ENCODE data around the gene ANKRD31. TPM values are rescaled to one million over a fixed set of nuclear protein-coding genes. Genes with fewer than 3 reads are reported as not detected.
"Not testable (repeated sequence)": the region's sequence is repeated elsewhere in the genome, so short reads cannot be mapped to it uniquely, and the experiment has no call there.

The ANKRD31 gene
- polyA plus RNA-seq, 3 donors from 2014 or later = not detected

- Mint-ChIP-seq H3K36me3 (no peaks in the 10 kb centered on the region), H3K27ac (no peak overlapping the region), H3K27me3 (ENCODE audit: low read depth in 3 of 3) (no peaks in the 10 kb centered on the region), H3K9me3 (no peaks in the 10 kb centered on the region), H3K4me1 (no peaks in the 10 kb centered on the region), H3K4me3 (no peak overlapping the region)
- DNase-seq = no peak
Observed at GRCh38 chr5:75200776-75201175, 35.9 kb downstream of the ANKRD31 start.

GRCh38 chr5:75199946-75200345, 36.7 kb downstream of the ANKRD31 start:
- Mint-ChIP-seq H3K4me3 (no peak overlapping the region), H3K27ac (no peak overlapping the region), H3K27me3 (ENCODE audit: low read depth in 3 of 3) (no peaks in the 10 kb centered on the region), H3K4me1 (no peaks in the 10 kb centered on the region), H3K36me3 (no peaks in the 10 kb centered on the region), H3K9me3 (no peaks in the 10 kb centered on the region)
- DNase-seq = no peak

- Mint-ChIP-seq H3K9me3 (no peaks in the 10 kb centered on the region), H3K4me1 (no peaks in the 10 kb centered on the region), H3K36me3 (no peaks in the 10 kb centered on the region), H3K4me3 (no peak overlapping the region), H3K27me3 (ENCODE audit: low read depth in 3 of 3) (no peaks in the 10 kb centered on the region), H3K27ac (no peak overlapping the region)
- no peak for DNase-seq
Observed at GRCh38 chr5:75199071-75199470, 37.6 kb downstream of the ANKRD31 start.

- no peak for DNase-seq
- no peaks in the 10 kb centered on the region for H3K9me3 Mint-ChIP-seq
- no peaks in the 10 kb centered on the region for H3K36me3 Mint-ChIP-seq
- no peaks in the 10 kb centered on the region for H3K4me1 Mint-ChIP-seq
- H3K27me3 Mint-ChIP-seq (ENCODE audit: low read depth in 3 of 3) = no peaks in the 10 kb centered on the region
- no peak overlapping the region for H3K27ac Mint-ChIP-seq
- H3K4me3 Mint-ChIP-seq = no peak overlapping the region
Observed at GRCh38 chr5:75197745-75198144, 38.9 kb downstream of the ANKRD31 start.

- peaks cover 0 to 4% (median 3%) of the 10 kb centered on the region in 3 donors for H3K27me3 Mint-ChIP-seq (ENCODE audit: low read depth in 3 of 3)
- H3K36me3 Mint-ChIP-seq = no peaks in the 10 kb centered on the region
- no peaks in the 10 kb centered on the region for H3K4me1 Mint-ChIP-seq
- DNase-seq = no peak
- H3K27ac Mint-ChIP-seq = no peak overlapping the region
- H3K9me3 Mint-ChIP-seq = no peaks in the 10 kb centered on the region
- no peak overlapping the region for H3K4me3 Mint-ChIP-seq
Observed at GRCh38 chr5:75192804-75193203, 43.9 kb downstream of the ANKRD31 start.

- no peak for DNase-seq
- H3K36me3 Mint-ChIP-seq = no peaks in the 10 kb centered on the region
- H3K9me3 Mint-ChIP-seq = no peaks in the 10 kb centered on the region
- H3K27ac Mint-ChIP-seq = no peak overlapping the region
- H3K27me3 Mint-ChIP-seq (ENCODE audit: low read depth in 3 of 3) = peaks cover 0 to 5% (median 3%) of the 10 kb centered on the region in 3 donors
- H3K4me3 Mint-ChIP-seq = no peak overlapping the region
- H3K4me1 Mint-ChIP-seq = no peaks in the 10 kb centered on the region
Observed at GRCh38 chr5:75192264-75192663, 44.4 kb downstream of the ANKRD31 start.

- Mint-ChIP-seq H3K9me3 (no peaks in the 10 kb centered on the region), H3K4me1 (no peaks in the 10 kb centered on the region), H3K36me3 (no peaks in the 10 kb centered on the region), H3K27me3 (ENCODE audit: low read depth in 3 of 3) (peaks cover 0 to 5% (median 5%) of the 10 kb centered on the region in 3 donors), H3K4me3 (no peak overlapping the region), H3K27ac (no peak overlapping the region)
- DNase-seq = no peak
Observed at GRCh38 chr5:75190227-75190626, 46.5 kb downstream of the ANKRD31 start.

- peaks cover 0 to 5% (median 5%) of the 10 kb centered on the region in 3 donors for H3K27me3 Mint-ChIP-seq (ENCODE audit: low read depth in 3 of 3)
- DNase-seq = no peak
- H3K27ac Mint-ChIP-seq = no peak overlapping the region
- no peaks in the 10 kb centered on the region for H3K4me1 Mint-ChIP-seq
- no peaks in the 10 kb centered on the region for H3K36me3 Mint-ChIP-seq
- H3K9me3 Mint-ChIP-seq = no peaks in the 10 kb centered on the region
- H3K4me3 Mint-ChIP-seq = no peak overlapping the region
Observed at GRCh38 chr5:75189353-75189752, 47.3 kb downstream of the ANKRD31 start.

GRCh38 chr5:75185763-75186162, 50.9 kb downstream of the ANKRD31 start:
- no peaks in the 10 kb centered on the region for H3K36me3 Mint-ChIP-seq
- no peak overlapping the region for H3K4me3 Mint-ChIP-seq
- H3K27me3 Mint-ChIP-seq (ENCODE audit: low read depth in 3 of 3) = peaks cover 0 to 7% (median 5%) of the 10 kb centered on the region in 3 donors
- no peak overlapping the region for H3K27ac Mint-ChIP-seq
- no peaks in the 10 kb centered on the region for H3K4me1 Mint-ChIP-seq
- peaks cover 0 to 5% (median 0%) of the 10 kb centered on the region in 6 donors for H3K9me3 Mint-ChIP-seq
- DNase-seq = no peak

GRCh38 chr5:75176009-75176408, 60.7 kb downstream of the ANKRD31 start:
- not testable (repeated sequence) for H3K4me1 Mint-ChIP-seq, H3K4me3 Mint-ChIP-seq, H3K27ac Mint-ChIP-seq, H3K36me3 Mint-ChIP-seq, DNase-seq
- Mint-ChIP-seq H3K9me3 (peaks cover 0 to 10% (median 4%) of the 10 kb centered on the region in 6 donors), H3K27me3 (ENCODE audit: low read depth in 3 of 3) (peaks cover 0 to 18% (median 0%) of the 10 kb centered on the region in 3 donors)

GRCh38 chr5:75174872-75175271, 61.8 kb downstream of the ANKRD31 start:
- not testable (repeated sequence) for H3K36me3 Mint-ChIP-seq, H3K27ac Mint-ChIP-seq, H3K4me1 Mint-ChIP-seq, DNase-seq, H3K4me3 Mint-ChIP-seq
- H3K27me3 Mint-ChIP-seq (ENCODE audit: low read depth in 3 of 3) = peaks cover 0 to 19% (median 0%) of the 10 kb centered on the region in 3 donors
- peaks cover 0 to 10% (median 4%) of the 10 kb centered on the region in 6 donors for H3K9me3 Mint-ChIP-seq

- Mint-ChIP-seq H3K36me3 (no peaks in the 10 kb centered on the region), H3K4me3 (no peak overlapping the region), H3K9me3 (peaks cover 0 to 8% (median 3%) of the 10 kb centered on the region in 6 donors), H3K4me1 (no peaks in the 10 kb centered on the region), H3K27me3 (ENCODE audit: low read depth in 3 of 3) (peaks cover 0 to 18% (median 2%) of the 10 kb centered on the region in 3 donors), H3K27ac (no peak overlapping the region)
- DNase-seq = no peak
Observed at GRCh38 chr5:75169516-75169915, 67.2 kb downstream of the ANKRD31 start.

GRCh38 chr5:75168026-75168735, 68.5 kb downstream of the ANKRD31 start:
- DNase-seq = no peak
- no peak overlapping the region for H3K27ac Mint-ChIP-seq
- H3K4me1 Mint-ChIP-seq = no peaks in the 10 kb centered on the region
- peaks cover 0 to 7% (median 2%) of the 10 kb centered on the region in 3 donors for H3K27me3 Mint-ChIP-seq (ENCODE audit: low read depth in 3 of 3)
- peaks cover 0 to 3% (median 0%) of the 10 kb centered on the region in 6 donors for H3K9me3 Mint-ChIP-seq
- no peak overlapping the region for H3K4me3 Mint-ChIP-seq
- H3K36me3 Mint-ChIP-seq = no peaks in the 10 kb centered on the region

- no peaks in the 10 kb centered on the region for H3K36me3 Mint-ChIP-seq
- peaks cover 0 to 6% (median 2%) of the 10 kb centered on the region in 3 donors for H3K27me3 Mint-ChIP-seq (ENCODE audit: low read depth in 3 of 3)
- peaks cover 0 to 2% (median 0%) of the 10 kb centered on the region in 6 donors for H3K9me3 Mint-ChIP-seq
- no peak for DNase-seq
- H3K4me3 Mint-ChIP-seq = no peak overlapping the region
- no peak overlapping the region for H3K27ac Mint-ChIP-seq
- H3K4me1 Mint-ChIP-seq = no peaks in the 10 kb centered on the region
Observed at GRCh38 chr5:75167345-75167744, 69.3 kb downstream of the ANKRD31 start.

GRCh38 chr5:75161508-75161907, 75.2 kb downstream of the ANKRD31 start:
- not testable (repeated sequence) for DNase-seq; H3K27me3 Mint-ChIP-seq (ENCODE audit: low read depth in 3 of 3); H3K4me1 Mint-ChIP-seq; H3K27ac Mint-ChIP-seq; H3K4me3 Mint-ChIP-seq; H3K36me3 Mint-ChIP-seq
- peaks cover 8 to 44% (median 14%) of the 10 kb centered on the region in 6 donors for H3K9me3 Mint-ChIP-seq

Data from immature natural killer cell (primary cell).